Spleen (tissue), 7 donors: Measurements from ENCODE around the gene TMEM18.

Source experiments
- POLR2A ChIP-seq, 3 donors: fragments of 450-650 bp; IDR thresholded peaks; one replicate each; pipeline ENCODE4 v1.5.1; 2017; ENCODE audit warnings: antibody characterized with exemption in 3 of 3, mild to moderate bottlenecking in 1 of 3
- POLR2AphosphoS5 ChIP-seq, 3 donors: sonication (generic); formaldehyde crosslinking; IDR thresholded peaks; one replicate each; pipeline ENCODE4 v1.5.1; 2017; ENCODE audit warnings: antibody characterized with exemption in 3 of 3
- TF ChIP-seq, protein P1 (sequence below), 11 experiments: fragments of 200-600 bp in 7 of 11; fragments of 450-650 bp in 4 of 11; sonication (generic) in 4 of 11; IDR thresholded peaks in 8 of 11; conservative IDR thresholded peaks in 3 of 11; 1 replicate in 7 of 11; 2 replicates in 4 of 11; pipeline versions ENCODE4 v1.4.0 to v1.8.0; 2016 to 2021; ENCODE audit warnings: antibody characterized with exemption in 11 of 11, inconsistent platforms in 4 of 11, mild to moderate bottlenecking in 1 of 11
- donor health status: DM: no; HTN: no; CAD: no; lungs with moderate emphysema.
- donor health status: DM: no; HTN: no; CAD: no.
- donor health status: DM: no; HTN: no; CAD: no.

DNA sequence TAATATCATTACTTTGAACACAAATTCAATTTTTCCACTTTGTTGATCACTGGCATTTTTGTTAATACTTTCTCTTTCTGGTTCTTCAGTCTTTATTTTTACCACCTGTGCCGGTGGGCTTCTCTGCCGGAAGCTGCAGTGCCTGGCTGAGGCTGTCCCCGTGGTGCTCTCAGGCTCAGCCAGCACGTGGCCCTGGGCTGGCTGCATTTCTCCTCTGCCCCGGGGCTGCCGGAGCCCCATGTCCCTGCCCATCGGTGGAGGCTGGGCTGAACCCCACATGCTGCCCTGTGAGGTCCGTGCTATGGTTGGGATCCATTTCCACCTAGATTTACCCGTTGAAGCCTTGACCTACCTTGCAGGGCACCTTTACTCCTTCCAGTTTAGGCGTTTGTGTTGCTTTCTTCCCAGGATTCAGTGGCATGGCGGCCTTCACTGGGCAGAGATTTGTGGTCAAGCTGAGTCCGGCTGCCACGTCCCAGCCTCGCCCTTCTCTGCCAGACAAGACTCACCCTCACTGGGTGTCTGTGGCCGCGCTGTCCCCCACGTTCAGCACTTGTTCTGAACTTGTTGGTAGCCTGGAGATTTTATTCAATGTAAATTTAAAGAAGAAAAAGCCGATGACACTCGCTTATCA lies 12.8 kb upstream of the TMEM18 start:
- TF ChIP-seq POLR2A (IDR thresholded peaks at IDR 0.05): no peak
- TF ChIP-seq, protein P1, sequence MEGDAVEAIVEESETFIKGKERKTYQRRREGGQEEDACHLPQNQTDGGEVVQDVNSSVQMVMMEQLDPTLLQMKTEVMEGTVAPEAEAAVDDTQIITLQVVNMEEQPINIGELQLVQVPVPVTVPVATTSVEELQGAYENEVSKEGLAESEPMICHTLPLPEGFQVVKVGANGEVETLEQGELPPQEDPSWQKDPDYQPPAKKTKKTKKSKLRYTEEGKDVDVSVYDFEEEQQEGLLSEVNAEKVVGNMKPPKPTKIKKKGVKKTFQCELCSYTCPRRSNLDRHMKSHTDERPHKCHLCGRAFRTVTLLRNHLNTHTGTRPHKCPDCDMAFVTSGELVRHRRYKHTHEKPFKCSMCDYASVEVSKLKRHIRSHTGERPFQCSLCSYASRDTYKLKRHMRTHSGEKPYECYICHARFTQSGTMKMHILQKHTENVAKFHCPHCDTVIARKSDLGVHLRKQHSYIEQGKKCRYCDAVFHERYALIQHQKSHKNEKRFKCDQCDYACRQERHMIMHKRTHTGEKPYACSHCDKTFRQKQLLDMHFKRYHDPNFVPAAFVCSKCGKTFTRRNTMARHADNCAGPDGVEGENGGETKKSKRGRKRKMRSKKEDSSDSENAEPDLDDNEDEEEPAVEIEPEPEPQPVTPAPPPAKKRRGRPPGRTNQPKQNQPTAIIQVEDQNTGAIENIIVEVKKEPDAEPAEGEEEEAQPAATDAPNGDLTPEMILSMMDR (IDR thresholded peaks at IDR 0.05 in 8 of 11, conservative IDR thresholded peaks at IDR 0.05 in 3 of 11): no peak
- peak in 2 of 3 donors; percentile 24 to 48 for TF ChIP-seq POLR2AphosphoS5 (IDR thresholded peaks at IDR 0.05)
